GM08714 (cell line): ENCODE data around the gene WNT7A.
"Not testable (repeated sequence)": the region's sequence is repeated elsewhere in the genome, so short reads cannot be mapped to it uniquely, and the experiment has no call there.

Experiments used
- H3K4me3 ChIP-seq: fragments of 200-500 bp; sonication (Bioruptor generic); 2 replicates; pipeline ENCODE4 v1.5.1; 2014; ENCODE audit warnings: mild to moderate bottlenecking, low read length, inconsistent platforms
- ZNF274 ChIP-seq: IDR thresholded peaks from 2 replicates; pipeline ENCODE4 v1.6.1; 2012; ENCODE audit warnings: mild to moderate bottlenecking, low read depth, low read length

WNT7A gene

DNA sequence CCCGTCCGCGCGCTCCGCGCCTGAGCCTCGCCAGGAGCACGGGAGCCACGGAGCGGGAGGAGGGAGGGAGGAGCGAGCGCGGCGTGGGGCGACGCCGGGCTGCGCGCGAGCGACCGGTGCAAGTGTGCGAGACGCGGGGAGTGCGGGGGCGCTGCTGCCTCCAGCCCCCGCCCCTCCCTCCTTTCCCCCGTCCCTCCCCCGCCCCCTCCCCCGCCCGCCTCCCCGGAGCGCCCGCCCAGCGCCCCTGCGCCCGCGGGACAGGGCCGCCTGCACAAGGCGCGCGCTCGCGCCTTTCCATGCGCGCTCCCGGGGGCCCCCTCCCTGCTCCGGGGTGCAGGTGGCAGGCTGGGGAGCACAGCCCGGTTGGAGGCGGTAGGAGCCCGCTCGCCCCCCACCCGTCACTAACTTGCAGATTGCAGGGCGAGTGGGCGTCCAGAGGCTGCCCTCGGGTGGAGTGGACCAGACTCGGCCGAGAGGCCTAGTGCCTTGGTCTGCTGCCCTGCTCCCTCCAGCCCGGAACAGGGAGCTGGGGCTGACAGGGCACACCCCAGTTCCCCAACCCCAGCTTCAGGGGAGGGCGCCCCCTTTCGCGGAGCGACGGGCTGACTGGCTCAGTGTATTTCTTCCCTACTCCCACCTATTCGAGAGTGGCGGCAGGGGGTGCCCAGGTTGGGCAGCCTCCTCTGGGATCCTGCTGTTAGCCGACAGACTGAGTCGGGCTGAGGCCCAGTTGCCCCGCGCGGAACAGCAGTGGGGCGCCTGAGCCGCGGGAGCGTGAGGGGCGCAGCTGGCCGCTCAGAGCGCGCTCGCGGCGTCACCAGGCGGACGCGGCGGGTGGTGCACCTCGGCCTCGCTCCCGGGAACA lies at the start of gene WNT7A:
Gene WNT7A (minus strand): TSS at position 126 of the 865 bp plus-strand sequence. CDS start 255 bp downstream, outside the sequence.
- H3K4me3 ChIP-seq: no peak within 1 kb of the TSS
- no peak for TF ChIP-seq ZNF274

DNA sequence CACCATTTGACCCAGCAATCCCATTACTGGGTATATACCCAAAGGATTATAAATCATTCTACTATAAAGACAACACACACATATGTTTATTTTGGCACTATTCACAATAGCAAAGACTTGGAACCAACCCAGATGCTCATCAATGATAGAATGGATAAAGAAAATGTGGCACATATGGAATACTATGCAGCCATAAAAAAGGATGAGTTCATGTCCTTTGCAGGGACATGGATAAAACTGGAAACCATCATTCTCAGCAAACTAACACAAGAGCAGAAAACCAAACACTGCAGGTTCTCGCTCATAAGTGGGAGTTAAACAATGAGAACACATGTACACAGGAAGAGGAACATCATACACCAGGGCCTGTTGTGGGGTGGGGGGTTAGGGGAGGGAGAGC lies 48.9 kb upstream of the WNT7A start:
- H3K4me3 ChIP-seq: not testable (repeated sequence)

DNA sequence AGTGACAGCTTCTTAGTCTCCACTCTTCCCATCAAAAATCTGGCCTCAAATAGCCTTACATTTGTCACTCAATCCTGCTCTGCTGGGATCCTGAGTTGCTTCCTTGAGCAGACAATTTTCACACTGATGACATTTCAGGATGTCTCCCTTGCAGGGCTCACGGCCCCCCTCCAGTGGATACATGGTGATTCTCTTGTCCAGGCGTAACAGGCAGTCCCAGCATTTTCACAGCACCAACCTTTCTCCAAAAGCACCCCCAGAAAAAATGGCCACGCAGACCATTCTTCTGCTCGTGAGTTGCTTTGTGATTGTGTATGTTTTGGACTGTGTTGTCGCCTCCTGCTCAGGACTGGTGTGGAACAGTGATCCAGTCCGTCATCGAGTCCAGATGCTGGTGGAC lies 47.4 kb upstream of the WNT7A start:
- TF ChIP-seq ZNF274: no peak
- H3K4me3 ChIP-seq: no peak overlapping the region

DNA sequence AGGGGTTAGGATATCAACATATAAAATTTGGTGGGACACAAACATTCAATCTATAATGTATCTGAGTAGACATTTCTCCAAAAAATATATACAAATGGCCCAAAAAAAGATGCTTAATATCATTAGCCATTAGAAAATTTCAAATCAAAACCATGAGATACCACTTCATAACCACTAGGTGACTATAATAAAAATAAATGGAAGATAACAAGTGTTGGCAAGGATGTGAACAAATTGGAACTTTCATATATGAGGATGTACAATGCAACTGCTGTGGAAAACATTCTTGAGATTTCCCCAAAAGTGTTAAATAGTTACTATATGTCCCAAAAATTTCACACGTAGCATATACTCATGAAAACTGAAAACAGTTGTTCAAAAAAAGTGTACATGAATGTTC lies 36.5 kb upstream of the WNT7A start:
- TF ChIP-seq ZNF274: no peak
- H3K4me3 ChIP-seq: no peak overlapping the region

DNA sequence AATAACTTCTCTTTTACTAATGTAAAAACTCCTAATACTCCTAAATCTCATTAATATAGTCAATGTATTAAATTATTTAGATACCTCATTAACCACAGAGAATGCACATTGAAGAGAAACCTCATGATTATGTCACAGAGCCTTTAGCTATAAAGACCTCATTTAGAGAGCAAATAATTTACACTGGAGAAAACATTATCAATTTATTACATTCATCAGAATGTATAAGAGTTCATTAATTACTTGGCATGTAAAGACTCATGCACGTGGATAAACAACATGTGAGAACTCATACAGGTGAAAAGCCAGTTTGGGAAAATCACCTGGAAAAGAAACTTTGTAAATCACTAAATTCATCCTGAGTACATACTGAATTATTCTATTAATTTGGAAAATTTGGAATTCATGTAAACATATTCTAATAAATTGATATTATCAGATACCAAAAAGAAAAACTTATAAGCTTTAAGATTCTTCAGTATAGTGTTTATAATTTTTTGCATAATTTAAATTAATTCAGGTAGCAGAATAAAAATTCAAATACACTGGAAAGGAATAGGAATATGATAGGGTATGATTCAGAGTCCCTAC lies 22.9 kb upstream of the WNT7A start:
- no peak overlapping the region for H3K4me3 ChIP-seq
- no peak for TF ChIP-seq ZNF274

DNA sequence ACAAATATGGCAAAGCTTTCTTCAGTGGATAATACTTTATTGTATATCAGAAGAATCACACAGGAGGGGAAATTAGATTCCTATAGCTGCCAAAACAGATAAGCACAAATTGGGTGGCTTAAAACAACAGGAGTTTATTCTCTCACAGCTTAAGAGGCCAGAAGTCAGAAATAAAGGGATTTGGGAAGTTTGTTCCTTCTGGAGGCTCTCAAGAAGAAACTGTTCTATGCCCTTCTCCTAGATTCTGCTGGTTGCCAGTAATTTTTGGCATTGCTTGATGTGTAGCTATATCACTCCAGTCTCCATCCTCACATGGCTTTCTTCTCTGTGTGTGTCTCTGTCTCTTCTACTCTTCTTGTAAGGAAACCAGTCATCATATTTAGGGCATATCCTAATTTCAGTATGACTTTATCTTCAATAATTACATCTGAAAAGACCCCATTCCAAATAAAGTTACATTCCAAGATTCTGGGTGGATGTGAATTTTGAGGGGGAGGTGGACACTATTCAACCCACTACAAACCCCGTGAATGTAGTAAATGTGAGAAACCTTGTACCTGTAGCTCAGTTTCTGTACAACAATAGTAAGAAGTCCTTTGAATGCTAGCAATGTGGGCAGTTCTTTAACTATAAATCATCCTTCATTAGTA lies 22.2 kb upstream of the WNT7A start:
- peak; percentile 51 for TF ChIP-seq ZNF274
- H3K4me3 ChIP-seq: no peak overlapping the region

DNA sequence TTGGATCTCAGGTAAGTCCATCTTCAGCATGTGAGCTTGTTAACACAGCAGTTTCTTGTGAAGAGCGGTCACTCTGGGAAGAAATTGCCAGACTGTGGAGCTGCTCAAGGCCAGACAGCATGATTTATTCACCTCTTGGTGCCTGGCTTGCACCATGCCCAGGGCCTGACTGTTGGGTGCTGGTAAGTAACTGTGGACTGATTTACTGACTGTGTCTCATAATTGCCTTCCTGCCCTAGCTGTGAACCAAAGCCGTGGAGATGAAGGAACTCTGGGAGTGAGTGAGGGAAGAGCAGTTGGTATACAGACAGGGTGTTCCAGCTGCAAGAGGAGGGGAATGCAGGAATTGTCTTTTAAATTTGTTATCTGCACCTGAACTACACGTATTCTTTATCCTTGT lies 18.5 kb upstream of the WNT7A start:
- TF ChIP-seq ZNF274: no peak
- no peak overlapping the region for H3K4me3 ChIP-seq

DNA sequence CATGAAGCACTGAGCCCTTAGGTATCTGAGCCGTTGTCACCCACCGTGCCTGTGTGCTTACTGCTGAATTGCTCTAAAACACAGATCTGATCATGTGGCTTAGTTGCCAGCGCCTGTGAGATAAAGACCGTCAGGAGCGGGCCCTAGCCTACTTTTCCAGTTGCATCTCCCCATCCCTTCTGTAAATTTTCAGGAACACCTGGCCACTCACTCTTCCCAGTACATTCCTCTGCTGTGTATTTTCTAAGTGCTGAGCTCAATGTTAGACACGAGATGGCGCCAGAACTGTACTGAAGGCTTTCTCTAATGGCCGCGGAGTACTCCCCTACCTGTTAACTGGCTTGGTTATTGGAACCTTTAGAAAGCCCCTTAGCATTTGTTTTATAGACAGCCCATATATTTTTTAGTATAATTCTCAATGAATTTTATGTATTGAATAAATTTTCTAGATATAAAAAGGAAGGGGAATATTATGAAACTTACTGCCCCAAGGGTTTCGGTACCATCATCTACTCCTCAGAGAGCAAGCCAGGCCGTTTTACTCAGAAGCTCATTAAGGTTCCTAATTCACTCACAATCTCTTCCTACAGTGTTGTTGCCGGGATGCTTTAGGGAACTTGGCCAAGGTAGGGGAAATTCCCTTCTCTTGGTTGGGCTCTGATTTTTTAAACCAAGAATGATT lies 16.7 kb upstream of the WNT7A start:
- TF ChIP-seq ZNF274: no peak
- no peak overlapping the region for H3K4me3 ChIP-seq

DNA sequence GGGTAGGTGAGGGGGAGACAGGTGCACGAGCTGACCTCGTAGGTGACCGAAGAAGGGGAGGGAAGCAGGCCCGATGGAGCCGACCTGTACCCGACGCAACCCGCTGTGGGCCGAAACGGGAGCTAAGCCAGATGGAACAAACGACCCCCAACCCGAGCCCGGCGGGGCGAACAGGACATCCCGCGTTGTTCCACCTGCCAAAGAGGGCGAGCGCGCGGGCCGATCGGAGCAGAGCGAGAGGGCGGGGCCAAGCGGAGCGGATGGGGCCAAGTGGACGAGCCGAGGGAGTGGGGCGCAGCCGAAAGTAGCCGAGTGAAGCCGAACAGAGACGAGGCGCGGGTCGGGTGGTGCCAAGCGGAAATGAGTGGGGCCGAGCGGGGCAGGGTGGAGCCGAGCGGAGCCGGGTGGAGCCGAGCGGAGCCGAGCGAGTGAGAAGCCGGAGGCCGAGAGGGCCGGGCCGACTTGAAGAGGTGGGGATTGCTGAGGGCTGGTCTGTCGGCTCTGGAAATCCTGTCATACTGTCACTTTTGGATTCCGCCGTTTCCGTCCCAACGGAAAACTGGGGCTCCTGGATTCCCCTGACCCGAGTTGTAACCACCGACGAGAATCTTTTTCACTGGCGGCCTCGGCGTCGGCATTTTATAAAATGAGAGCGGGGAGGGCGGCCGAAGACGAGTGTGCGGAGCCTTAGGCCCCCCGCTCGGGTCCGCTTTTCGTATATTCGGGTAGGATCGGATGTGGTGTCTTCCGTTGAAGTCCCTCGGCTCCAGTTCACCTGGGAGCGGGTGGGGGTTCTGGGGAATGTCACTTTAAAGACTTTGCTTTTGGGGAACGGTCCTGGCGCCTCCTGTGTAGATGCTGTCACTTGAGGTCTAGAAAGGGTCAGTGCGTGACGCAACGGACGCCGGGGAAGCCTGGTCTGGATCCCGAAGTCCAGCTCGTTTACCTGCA lies 15.6 kb upstream of the WNT7A start:
- TF ChIP-seq ZNF274: no peak
- peak overlapping the region; percentile 20; the same call in 1 of the 2 replicates for H3K4me3 ChIP-seq

DNA sequence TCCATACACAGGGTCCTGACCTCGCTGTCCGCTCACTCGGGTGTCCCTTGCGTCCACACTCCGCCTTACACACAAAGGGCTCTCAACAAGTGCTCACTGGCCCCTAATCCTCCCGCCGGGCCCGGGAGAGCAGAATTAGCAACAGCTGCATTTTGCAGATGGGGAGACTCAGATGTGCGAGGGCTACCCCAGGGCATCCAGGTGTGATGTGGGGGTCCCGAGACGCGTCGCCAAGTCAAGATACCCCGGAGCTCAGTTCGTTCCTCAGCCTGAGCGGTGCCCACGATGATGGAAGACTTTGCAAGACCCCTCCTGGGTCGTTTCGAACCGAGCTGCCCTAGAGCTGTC lies 14.9 kb upstream of the WNT7A start:
- H3K4me3 ChIP-seq: no peak overlapping the region; the same call in 1 of the 2 replicates
- no peak for TF ChIP-seq ZNF274

DNA sequence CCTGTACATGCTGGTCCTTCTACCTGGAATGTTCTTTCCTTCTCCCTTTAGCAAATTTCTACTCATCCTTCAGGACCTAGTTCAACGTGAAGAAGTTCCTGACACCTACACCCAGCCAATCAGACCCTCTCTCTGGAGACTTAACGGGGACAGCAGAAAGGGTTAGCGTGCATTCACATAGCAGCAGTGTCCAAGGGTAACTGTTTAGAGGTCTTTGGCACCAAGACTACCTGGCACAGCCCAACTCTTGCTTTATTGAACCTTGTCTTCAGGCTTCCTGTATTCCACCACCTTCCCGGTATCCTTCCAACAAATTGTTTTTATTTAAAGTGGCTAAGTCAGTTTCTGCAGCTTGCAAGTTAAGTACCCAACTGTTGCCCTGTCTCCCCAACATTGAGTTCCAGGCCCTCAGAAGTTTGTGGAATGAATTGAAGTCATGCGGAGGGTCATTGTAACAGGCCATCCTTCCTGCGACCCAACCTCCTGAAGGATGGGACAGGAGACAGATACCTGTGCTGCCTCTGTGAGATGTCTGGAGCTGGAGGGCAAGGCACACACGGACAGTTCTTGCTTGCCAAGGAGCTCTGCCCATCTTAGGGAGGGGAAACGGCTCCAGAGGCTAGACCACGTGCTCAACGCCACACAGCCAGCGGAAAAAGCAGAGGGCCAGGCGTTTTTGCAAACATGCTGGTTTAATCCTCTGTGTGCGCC lies 14.4 kb upstream of the WNT7A start:
- no peak for TF ChIP-seq ZNF274
- H3K4me3 ChIP-seq: no peak overlapping the region

DNA sequence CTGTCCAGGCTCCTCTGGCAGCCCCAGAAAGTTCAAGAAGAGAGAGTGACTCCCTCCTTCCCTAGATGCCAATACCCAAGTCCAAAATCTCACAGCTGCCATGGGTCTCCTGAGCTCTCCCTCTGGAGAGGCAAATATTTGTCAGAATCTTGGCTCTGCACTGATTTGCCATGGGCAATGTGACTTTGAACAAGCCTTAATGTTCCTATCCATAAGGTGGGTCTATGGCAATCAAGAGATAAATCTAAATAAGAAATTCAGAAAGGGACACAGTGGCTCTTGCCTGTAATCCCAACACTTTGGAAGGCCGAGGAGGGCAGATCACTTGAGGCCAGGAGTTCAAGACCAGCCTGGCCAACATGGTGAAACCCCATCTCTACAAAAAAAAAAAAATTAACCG lies 12.4 kb upstream of the WNT7A start:
- TF ChIP-seq ZNF274: no peak
- H3K4me3 ChIP-seq: no peak overlapping the region

DNA sequence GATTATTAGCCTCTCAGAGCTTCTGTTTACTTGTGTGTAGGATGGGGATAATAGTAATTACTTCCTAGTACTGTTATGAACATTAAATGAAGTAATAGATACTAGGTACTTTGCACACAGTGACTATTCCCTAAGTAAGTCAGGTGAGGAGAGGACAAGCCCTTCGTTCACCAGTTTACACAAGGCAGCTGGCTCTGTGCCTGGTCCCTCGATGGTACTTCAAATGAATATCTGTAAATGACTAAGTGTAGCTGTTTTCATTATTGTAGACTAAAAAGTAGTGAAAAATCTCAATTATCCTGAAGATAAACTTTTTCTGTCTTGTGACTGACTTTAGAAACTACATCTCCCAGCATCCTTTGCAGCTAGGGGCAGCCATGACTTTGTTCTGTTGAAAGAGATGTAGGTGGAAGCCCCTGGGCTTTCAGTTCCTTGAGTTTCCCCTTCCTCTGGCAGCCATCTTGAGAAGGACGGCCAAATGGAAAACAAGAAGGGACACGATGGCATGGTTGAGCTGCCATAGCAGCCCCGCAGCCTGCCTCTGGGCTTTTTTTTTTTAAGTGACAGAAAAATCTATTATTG lies 11.7 kb upstream of the WNT7A start:
- no peak overlapping the region for H3K4me3 ChIP-seq
- TF ChIP-seq ZNF274: no peak
